Fibroblast of pulmonary artery (primary cell): ENCODE data around the gene CACNA1C.

ENCODE experiments used
- DNase-seq: peaks from one replicate; pipeline ENCODE4 v3.0.0-alpha.2; 2010; ENCODE audit warnings: low read depth
- H3K4me3 ChIP-seq: replicated peaks from 2 replicates; pipeline ENCODE4 v1.5.1; 2011; ENCODE audit warnings: low read depth, mild to moderate bottlenecking, control low read depth, low read length, moderate library complexity
- TF ChIP-seq, protein P1 (sequence below): IDR thresholded peaks from 2 replicates; pipeline ENCODE4 v1.5.1; 2011; ENCODE audit warnings: mild to moderate bottlenecking, control low read depth, low read length, inconsistent platforms; ENCODE audit errors: missing control alignments

The CACNA1C gene

DNA sequence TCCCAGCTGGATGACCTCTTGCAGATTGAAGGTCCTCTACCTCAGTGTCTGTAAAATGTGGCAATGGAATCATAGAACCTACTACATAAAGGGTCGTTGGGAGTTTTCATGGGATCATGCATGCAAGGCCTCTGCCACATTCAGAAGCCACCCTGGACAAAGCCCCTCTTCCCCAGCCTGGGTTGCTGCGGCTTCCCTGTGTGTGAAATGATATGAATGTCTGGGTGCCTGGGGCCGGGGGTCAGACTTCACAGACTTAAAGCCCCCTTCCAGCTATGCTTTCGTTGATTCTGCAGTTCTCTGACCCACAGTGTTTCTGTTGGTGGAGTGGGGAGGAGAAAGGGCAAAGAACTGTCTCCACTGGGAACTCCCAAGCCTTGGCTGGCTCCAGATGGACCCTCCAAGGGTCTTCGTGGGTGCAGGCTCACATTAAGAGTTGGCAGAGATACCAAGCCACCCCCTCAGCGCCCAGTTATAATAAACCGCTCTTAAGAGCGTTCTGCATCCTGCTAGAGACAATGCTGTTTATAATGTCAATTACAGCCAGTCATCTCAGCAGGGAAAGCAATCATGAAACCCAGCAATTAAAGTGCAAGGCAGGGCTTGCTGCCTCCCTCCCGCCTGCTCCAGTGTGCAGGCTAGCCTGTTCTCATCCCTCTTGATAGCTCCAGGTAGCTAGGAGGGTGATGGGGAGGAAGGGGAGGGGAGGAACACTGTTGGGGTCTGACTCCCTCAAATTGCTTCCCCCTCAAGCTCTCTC is 531.0 kb downstream of the CACNA1C start:
- no peak overlapping the region for H3K4me3 ChIP-seq
- DNase-seq: no peak
- TF ChIP-seq, protein P1, sequence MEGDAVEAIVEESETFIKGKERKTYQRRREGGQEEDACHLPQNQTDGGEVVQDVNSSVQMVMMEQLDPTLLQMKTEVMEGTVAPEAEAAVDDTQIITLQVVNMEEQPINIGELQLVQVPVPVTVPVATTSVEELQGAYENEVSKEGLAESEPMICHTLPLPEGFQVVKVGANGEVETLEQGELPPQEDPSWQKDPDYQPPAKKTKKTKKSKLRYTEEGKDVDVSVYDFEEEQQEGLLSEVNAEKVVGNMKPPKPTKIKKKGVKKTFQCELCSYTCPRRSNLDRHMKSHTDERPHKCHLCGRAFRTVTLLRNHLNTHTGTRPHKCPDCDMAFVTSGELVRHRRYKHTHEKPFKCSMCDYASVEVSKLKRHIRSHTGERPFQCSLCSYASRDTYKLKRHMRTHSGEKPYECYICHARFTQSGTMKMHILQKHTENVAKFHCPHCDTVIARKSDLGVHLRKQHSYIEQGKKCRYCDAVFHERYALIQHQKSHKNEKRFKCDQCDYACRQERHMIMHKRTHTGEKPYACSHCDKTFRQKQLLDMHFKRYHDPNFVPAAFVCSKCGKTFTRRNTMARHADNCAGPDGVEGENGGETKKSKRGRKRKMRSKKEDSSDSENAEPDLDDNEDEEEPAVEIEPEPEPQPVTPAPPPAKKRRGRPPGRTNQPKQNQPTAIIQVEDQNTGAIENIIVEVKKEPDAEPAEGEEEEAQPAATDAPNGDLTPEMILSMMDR: no peak

DNA sequence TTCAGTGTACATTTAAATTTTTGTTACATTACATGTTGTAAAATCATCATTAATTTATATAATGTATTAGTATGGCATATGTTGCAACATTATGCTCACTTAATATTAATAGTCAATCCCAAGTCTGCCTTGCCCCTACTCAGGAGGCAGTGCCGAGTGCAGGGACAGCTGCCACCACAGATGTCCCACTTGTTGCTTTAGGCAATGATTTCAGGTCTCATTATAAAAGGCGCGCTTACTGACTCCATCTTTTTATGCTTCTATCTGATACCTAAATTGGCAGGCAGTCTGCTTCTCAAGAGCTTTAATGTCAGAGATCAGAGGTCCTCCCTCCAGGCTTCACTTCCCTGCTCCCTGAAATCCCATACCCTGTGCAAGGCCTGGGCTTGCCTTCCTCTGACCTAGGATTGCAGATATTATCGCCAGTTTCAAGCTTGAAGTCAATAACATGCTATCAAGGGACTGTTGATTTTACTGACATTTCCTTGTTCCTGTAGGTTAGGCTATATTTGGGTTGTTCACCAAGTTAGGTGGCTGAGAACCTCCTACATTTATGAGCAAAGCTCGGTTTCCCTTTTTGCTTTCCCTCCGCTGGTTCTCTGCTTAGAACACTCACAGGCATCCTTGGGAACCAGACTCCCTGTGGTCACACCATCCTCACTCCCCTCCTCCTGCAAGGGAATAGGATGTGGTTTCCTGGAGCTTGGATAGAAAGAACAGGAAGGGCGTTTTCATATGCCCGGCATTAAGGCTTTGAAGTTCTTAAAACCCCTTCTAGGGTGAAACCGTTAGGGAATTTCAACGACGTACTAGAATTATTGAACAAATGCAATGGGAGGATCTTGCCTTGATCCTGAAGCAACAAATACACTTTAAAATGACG is 533.6 kb downstream of the CACNA1C start:
- no peak overlapping the region for H3K4me3 ChIP-seq
- TF ChIP-seq, protein P1: no peak
- DNase-seq: no peak

DNA sequence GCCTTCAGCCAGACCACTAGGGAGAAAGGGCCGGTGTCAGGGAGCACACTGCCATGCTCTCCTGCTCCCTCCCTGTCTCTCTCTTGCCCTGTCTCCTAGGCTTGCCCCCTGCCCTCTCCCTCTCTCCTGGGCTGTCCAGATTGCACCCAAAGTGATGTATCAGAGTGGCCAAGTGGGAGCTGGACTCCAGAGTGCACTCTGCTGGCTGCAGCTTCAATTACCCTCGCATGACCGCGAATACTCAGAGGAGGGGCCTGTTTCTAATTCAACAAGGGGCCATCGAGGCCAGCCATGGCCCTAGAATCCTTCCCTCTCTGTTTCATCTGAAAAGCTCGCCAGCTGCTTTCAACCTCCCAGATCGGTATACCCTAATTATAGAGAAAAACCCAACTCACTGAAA is 535.6 kb downstream of the CACNA1C start:
- H3K4me3 ChIP-seq: no peak overlapping the region
- DNase-seq: no peak
- TF ChIP-seq, protein P1: no peak

DNA sequence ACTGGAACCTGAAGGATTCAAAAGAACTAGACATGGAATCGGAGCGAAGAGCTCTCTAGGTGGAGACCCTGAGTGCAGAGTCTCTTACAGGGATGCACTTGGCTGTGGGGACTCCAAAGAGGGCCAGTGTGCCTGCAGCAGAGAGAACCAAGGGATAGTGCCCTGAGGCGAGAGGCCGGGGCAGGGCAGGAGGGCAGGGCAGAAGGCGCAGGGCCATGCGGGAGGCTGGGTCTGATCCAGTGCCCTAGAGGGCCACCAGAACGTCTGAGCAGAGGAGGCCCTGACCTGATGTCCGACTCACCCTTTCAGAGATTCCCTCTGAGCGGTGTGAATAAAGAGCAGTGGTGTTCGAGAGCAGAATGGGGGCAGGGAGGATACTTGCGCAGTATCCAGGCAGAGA is 536.6 kb downstream of the CACNA1C start:
- no peak overlapping the region for H3K4me3 ChIP-seq
- TF ChIP-seq, protein P1: no peak
- no peak for DNase-seq

DNA sequence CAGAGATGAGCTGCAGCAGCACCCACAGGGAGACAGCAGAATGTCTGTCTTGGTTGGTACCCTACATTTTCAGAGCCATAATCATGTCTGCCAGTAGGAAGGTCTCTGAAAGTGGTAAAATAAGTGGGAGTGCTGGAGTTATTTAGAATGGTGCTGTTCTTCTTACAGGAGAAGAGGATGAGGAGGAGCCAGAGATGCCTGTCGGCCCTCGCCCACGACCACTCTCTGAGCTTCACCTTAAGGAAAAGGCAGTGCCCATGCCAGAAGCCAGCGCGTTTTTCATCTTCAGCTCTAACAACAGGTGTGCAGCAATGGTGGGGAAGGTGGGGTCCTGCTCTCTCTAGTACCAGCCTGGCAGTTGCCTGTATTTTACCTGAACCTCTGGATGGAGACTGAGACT is 540.3 kb downstream of the CACNA1C start:
- no peak overlapping the region for H3K4me3 ChIP-seq
- TF ChIP-seq, protein P1: no peak
- DNase-seq: no peak

DNA sequence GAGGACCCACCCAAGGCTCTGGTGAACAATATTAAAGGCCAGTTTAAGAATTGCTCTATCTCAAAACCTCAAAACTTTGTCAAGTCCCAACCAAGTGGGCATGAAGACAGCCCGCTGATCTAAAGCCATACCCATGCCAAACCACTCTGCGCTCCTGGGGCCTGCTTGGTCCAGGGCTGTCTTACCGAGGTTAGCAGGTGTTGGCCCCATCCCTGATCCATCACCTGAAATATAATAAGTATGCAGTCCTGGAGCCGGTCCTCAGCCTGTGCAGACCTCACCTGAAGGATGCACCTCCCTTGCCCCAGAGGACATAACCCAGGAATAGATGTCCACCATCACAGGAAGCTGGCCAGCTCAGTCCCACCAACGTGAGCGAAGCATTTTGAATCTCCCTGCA is 543.7 kb downstream of the CACNA1C start:
- TF ChIP-seq, protein P1: no peak
- no peak for DNase-seq
- H3K4me3 ChIP-seq: no peak overlapping the region

DNA sequence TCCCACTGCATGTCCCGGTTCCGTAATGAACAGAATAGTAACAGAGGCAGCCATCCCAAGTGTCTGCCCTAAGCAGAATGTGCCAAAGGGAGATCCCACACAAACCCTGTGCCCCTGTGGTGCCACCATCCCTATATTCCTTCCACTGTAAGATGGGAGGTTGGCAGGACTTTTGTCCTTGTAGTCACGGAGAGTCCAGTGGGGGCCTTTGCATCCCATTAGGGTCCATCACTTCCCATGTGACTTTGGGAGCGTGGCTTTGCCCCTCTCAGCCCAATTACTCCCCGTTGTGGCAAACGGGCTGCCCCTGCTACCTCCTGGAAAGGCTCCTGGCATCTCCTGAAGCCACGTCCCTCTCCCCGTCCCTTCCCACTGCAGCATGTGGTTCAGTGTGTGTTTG is 552.5 kb downstream of the CACNA1C start:
- TF ChIP-seq, protein P1: no peak
- DNase-seq: no peak
- no peak overlapping the region for H3K4me3 ChIP-seq
